WI38 (cell line): ENCODE results near the gene SYNGAP1.

Source experiments
- H3K4me3 ChIP-seq: 2 replicates; pipeline ENCODE4 v1.5.1; 2011; ENCODE audit warnings: low read depth, mild to moderate bottlenecking, control low read depth, low read length
- TF ChIP-seq, protein P1 (sequence below): IDR thresholded peaks from 2 replicates; pipeline ENCODE4 v1.5.1; 2012; ENCODE audit warnings: low read depth, mild to moderate bottlenecking, control low read depth, low read length

Gene SYNGAP1

DNA sequence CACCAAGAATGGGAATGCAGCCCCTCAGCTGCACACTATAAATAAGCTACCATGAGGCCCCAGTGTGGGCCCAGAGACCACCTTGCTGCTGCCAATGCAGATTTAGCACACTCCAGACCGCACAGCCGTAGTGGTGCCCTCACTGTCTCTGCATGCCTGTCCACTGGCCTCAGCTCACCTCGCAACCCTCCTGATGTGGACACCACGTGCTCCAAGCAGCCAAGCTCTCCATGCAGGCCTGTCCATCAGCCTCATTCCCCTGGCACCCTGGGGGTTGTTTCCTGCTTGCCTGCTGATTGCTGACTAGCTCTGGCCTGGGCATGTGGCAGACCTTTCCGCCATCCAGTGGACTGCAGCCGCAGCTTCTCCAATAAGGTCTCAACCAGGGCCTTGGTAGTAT is 70.8 kb downstream of the SYNGAP1 start:
- H3K4me3 ChIP-seq, result no peak overlapping the region
- TF ChIP-seq, protein P1, sequence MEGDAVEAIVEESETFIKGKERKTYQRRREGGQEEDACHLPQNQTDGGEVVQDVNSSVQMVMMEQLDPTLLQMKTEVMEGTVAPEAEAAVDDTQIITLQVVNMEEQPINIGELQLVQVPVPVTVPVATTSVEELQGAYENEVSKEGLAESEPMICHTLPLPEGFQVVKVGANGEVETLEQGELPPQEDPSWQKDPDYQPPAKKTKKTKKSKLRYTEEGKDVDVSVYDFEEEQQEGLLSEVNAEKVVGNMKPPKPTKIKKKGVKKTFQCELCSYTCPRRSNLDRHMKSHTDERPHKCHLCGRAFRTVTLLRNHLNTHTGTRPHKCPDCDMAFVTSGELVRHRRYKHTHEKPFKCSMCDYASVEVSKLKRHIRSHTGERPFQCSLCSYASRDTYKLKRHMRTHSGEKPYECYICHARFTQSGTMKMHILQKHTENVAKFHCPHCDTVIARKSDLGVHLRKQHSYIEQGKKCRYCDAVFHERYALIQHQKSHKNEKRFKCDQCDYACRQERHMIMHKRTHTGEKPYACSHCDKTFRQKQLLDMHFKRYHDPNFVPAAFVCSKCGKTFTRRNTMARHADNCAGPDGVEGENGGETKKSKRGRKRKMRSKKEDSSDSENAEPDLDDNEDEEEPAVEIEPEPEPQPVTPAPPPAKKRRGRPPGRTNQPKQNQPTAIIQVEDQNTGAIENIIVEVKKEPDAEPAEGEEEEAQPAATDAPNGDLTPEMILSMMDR, result no peak

DNA sequence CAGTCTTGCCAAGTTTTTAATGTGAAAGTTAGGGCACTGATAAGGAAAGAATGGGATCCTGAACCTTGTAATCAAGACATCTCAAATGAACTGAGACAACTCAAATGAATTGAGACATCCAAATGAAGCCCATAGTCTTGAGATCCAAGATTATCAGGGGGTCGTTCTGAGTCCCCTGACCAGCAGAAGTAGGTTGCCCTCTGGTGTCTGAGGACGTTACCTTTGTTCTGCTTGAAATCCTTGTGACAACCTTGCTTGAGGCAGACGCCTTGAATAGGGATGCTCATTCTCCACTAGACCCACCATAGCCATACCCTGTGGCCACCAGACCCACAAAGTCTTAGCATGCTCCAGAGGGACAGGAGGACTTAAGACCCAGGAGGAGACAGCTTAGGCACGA is 72.2 kb downstream of the SYNGAP1 start:
- TF ChIP-seq, protein P1, result no peak
- no peak overlapping the region for H3K4me3 ChIP-seq

DNA sequence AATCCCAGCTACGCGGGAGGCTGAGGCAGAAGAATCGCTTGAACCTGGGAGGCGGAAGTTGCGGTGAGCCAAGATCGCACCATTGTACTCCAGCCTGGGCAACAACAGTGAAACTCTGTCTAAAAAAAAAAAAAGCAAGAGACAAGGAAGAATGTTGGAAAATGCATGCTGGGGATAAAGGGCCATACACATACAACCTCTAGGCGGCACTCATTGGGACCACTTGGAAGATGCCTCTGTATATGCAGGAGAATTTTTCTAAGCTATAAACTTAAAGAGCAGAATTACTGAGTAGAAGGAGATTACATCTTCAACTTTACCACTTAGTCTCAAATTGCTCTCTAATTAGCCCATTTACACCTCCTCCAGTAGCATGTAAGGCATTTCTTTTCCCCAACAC is 77.3 kb downstream of the SYNGAP1 start:
- H3K4me3 ChIP-seq, result no peak overlapping the region
- TF ChIP-seq, protein P1, result no peak

DNA sequence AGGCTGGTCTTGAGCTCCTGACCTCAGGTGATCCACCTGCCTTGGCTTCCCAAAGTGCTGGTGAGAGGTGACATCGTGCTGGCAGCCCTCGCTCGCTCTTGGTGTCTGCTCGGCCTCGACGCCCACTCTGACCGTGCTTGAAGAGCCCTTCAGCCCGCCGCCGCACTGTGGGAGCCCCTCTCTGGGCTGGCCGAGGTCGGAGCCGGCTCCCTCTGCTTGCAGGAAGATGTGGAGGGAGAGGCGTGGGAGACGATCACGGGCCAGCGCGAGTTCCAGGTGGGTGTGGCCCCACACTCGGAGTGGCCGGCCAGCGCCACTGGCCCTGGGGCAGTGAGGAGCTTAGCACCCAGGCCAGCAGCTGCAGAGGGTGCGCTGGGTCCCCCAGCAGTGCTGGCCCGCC is 82.6 kb downstream of the SYNGAP1 start:
- TF ChIP-seq, protein P1, result no peak
- H3K4me3 ChIP-seq, result no peak overlapping the region

DNA sequence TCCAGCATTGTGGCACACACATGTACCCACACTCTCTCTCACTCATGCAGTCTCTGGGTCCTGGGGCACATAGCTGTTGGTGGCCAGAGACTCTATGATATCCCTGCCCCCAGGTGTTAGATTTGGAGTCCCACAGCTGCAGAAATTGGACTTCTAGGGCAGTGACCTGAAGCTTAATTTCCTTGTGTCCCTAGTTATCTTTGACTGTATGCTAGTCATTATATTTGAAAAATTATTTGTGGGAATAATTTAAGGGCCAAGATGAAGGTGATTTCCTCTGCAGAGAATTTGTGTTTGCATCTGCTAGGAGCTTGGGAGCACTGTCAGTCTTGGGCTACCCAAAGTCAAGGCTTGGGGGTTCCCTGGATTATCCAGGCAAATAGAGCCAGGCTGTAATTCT is 84.6 kb downstream of the SYNGAP1 start:
- H3K4me3 ChIP-seq, result no peak overlapping the region
- TF ChIP-seq, protein P1, result no peak
